ENCODE data around the gene JMJD1C.
"Not testable (repeated sequence)": the region's sequence is repeated elsewhere in the genome, so short reads cannot be mapped to it uniquely, and the experiment has no call there.

Gene JMJD1C

GRCh38 chr10:63240807-63241206 is 225.0 kb downstream of the JMJD1C start:
- H3K4me1 ChIP-seq (ENCODE audit: control insufficient read depth, insufficient read depth, low read length) = peaks cover 20% of the 10 kb centered on the region

GRCh38 chr10:63238501-63238900 is 227.3 kb downstream of the JMJD1C start:
- peaks cover 15% of the 10 kb centered on the region for H3K4me1 ChIP-seq (ENCODE audit: control insufficient read depth, insufficient read depth, low read length)
- H3K27ac ChIP-seq (ENCODE audit: low read depth, low read length) = no peak overlapping the region
- H3K9ac ChIP-seq (ENCODE audit: low read depth, low read length) = no peak overlapping the region
- no peaks in the 10 kb centered on the region for H3K9me3 ChIP-seq (ENCODE audit: control insufficient read depth, insufficient read depth, low read length)
- H3K27me3 ChIP-seq (ENCODE audit: control insufficient read depth, insufficient read depth, low read length) = no peaks in the 10 kb centered on the region
- no peak overlapping the region for H3K4me3 ChIP-seq (ENCODE audit: low read depth, low read length)
- peaks cover 22% of the 10 kb centered on the region for H3K36me3 ChIP-seq (ENCODE audit: control insufficient read depth, insufficient read depth, low read length)

More at GRCh38 chr10:63240807-63241206, 225.0 kb downstream of the JMJD1C start:
- H3K27ac ChIP-seq (ENCODE audit: low read depth, low read length) = no peak overlapping the region
- no peak overlapping the region for H3K9ac ChIP-seq (ENCODE audit: low read depth, low read length)
- H3K4me3 ChIP-seq (ENCODE audit: low read depth, low read length) = no peak overlapping the region
- H3K9me3 ChIP-seq (ENCODE audit: control insufficient read depth, insufficient read depth, low read length) = no peaks in the 10 kb centered on the region
- H3K27me3 ChIP-seq (ENCODE audit: control insufficient read depth, insufficient read depth, low read length) = no peaks in the 10 kb centered on the region
- peaks cover 14% of the 10 kb centered on the region for H3K36me3 ChIP-seq (ENCODE audit: control insufficient read depth, insufficient read depth, low read length)

GRCh38 chr10:63237396-63237795 is 228.4 kb downstream of the JMJD1C start:
- Histone ChIP-seq H3K4me3 (ENCODE audit: low read depth, low read length) (no peak overlapping the region), H3K9me3 (ENCODE audit: control insufficient read depth, insufficient read depth, low read length) (no peaks in the 10 kb centered on the region), H3K4me1 (ENCODE audit: control insufficient read depth, insufficient read depth, low read length) (peaks cover 15% of the 10 kb centered on the region), H3K27me3 (ENCODE audit: control insufficient read depth, insufficient read depth, low read length) (no peaks in the 10 kb centered on the region), H3K27ac (ENCODE audit: low read depth, low read length) (no peak overlapping the region), H3K9ac (ENCODE audit: low read depth, low read length) (no peak overlapping the region), H3K36me3 (ENCODE audit: control insufficient read depth, insufficient read depth, low read length) (peaks cover 26% of the 10 kb centered on the region)

- H3K27ac ChIP-seq (ENCODE audit: low read depth, low read length) = no peak overlapping the region
- no peak overlapping the region for H3K4me3 ChIP-seq (ENCODE audit: low read depth, low read length)
- H3K4me1 ChIP-seq (ENCODE audit: control insufficient read depth, insufficient read depth, low read length) = peaks cover 6% of the 10 kb centered on the region
- H3K27me3 ChIP-seq (ENCODE audit: control insufficient read depth, insufficient read depth, low read length) = no peaks in the 10 kb centered on the region
- H3K36me3 ChIP-seq (ENCODE audit: control insufficient read depth, insufficient read depth, low read length) = peaks cover 29% of the 10 kb centered on the region
- H3K9me3 ChIP-seq (ENCODE audit: control insufficient read depth, insufficient read depth, low read length) = no peaks in the 10 kb centered on the region
- no peak overlapping the region for H3K9ac ChIP-seq (ENCODE audit: low read depth, low read length)
Measured at GRCh38 chr10:63236113-63236935, 229.5 kb downstream of the JMJD1C start.

GRCh38 chr10:63235136-63235535 is 230.6 kb downstream of the JMJD1C start:
- H3K9me3 ChIP-seq (ENCODE audit: control insufficient read depth, insufficient read depth, low read length); H3K4me1 ChIP-seq (ENCODE audit: control insufficient read depth, insufficient read depth, low read length); H3K4me3 ChIP-seq (ENCODE audit: low read depth, low read length); H3K9ac ChIP-seq (ENCODE audit: low read depth, low read length); H3K27ac ChIP-seq (ENCODE audit: low read depth, low read length); H3K27me3 ChIP-seq (ENCODE audit: control insufficient read depth, insufficient read depth, low read length): not testable (repeated sequence)
- peaks cover 30% of the 10 kb centered on the region for H3K36me3 ChIP-seq (ENCODE audit: control insufficient read depth, insufficient read depth, low read length)

GRCh38 chr10:63229161-63229560 is 236.6 kb downstream of the JMJD1C start:
- Histone ChIP-seq H3K4me1 (ENCODE audit: control insufficient read depth, insufficient read depth, low read length) (no peaks in the 10 kb centered on the region), H3K27me3 (ENCODE audit: control insufficient read depth, insufficient read depth, low read length) (no peaks in the 10 kb centered on the region), H3K9ac (ENCODE audit: low read depth, low read length) (no peak overlapping the region), H3K9me3 (ENCODE audit: control insufficient read depth, insufficient read depth, low read length) (no peaks in the 10 kb centered on the region), H3K4me3 (ENCODE audit: low read depth, low read length) (no peak overlapping the region), H3K27ac (ENCODE audit: low read depth, low read length) (no peak overlapping the region), H3K36me3 (ENCODE audit: control insufficient read depth, insufficient read depth, low read length) (peaks cover 14% of the 10 kb centered on the region)

- no peaks in the 10 kb centered on the region for H3K4me1 ChIP-seq (ENCODE audit: control insufficient read depth, insufficient read depth, low read length)
Measured at GRCh38 chr10:63228237-63228636, 237.5 kb downstream of the JMJD1C start.

GRCh38 chr10:63227207-63227895 is 238.4 kb downstream of the JMJD1C start:
- no peak overlapping the region for H3K4me3 ChIP-seq (ENCODE audit: low read depth, low read length)
- H3K27ac ChIP-seq (ENCODE audit: low read depth, low read length) = no peak overlapping the region
- no peak overlapping the region for H3K9ac ChIP-seq (ENCODE audit: low read depth, low read length)
- H3K36me3 ChIP-seq (ENCODE audit: control insufficient read depth, insufficient read depth, low read length) = peaks cover 12% of the 10 kb centered on the region
- H3K4me1 ChIP-seq (ENCODE audit: control insufficient read depth, insufficient read depth, low read length) = no peaks in the 10 kb centered on the region
- no peaks in the 10 kb centered on the region for H3K27me3 ChIP-seq (ENCODE audit: control insufficient read depth, insufficient read depth, low read length)
- H3K9me3 ChIP-seq (ENCODE audit: control insufficient read depth, insufficient read depth, low read length) = no peaks in the 10 kb centered on the region

More at GRCh38 chr10:63228237-63228636, 237.5 kb downstream of the JMJD1C start:
- Histone ChIP-seq H3K27ac (ENCODE audit: low read depth, low read length) (no peak overlapping the region), H3K9ac (ENCODE audit: low read depth, low read length) (no peak overlapping the region), H3K36me3 (ENCODE audit: control insufficient read depth, insufficient read depth, low read length) (peaks cover 16% of the 10 kb centered on the region), H3K9me3 (ENCODE audit: control insufficient read depth, insufficient read depth, low read length) (no peaks in the 10 kb centered on the region), H3K27me3 (ENCODE audit: control insufficient read depth, insufficient read depth, low read length) (no peaks in the 10 kb centered on the region), H3K4me3 (ENCODE audit: low read depth, low read length) (no peak overlapping the region)

- Histone ChIP-seq H3K36me3 (ENCODE audit: control insufficient read depth, insufficient read depth, low read length) (peaks cover 18% of the 10 kb centered on the region), H3K9me3 (ENCODE audit: control insufficient read depth, insufficient read depth, low read length) (no peaks in the 10 kb centered on the region), H3K9ac (ENCODE audit: low read depth, low read length) (no peak overlapping the region), H3K27ac (ENCODE audit: low read depth, low read length) (no peak overlapping the region), H3K4me3 (ENCODE audit: low read depth, low read length) (no peak overlapping the region), H3K4me1 (ENCODE audit: control insufficient read depth, insufficient read depth, low read length) (peaks cover 14% of the 10 kb centered on the region), H3K27me3 (ENCODE audit: control insufficient read depth, insufficient read depth, low read length) (no peaks in the 10 kb centered on the region)
Measured at GRCh38 chr10:63224241-63224640, 241.5 kb downstream of the JMJD1C start.

GRCh38 chr10:63221950-63222349 is 243.8 kb downstream of the JMJD1C start:
- Histone ChIP-seq H3K36me3 (ENCODE audit: control insufficient read depth, insufficient read depth, low read length) (peaks cover 22% of the 10 kb centered on the region), H3K27me3 (ENCODE audit: control insufficient read depth, insufficient read depth, low read length) (no peaks in the 10 kb centered on the region), H3K27ac (ENCODE audit: low read depth, low read length) (no peak overlapping the region), H3K9me3 (ENCODE audit: control insufficient read depth, insufficient read depth, low read length) (no peaks in the 10 kb centered on the region), H3K4me3 (ENCODE audit: low read depth, low read length) (no peak overlapping the region), H3K9ac (ENCODE audit: low read depth, low read length) (no peak overlapping the region), H3K4me1 (ENCODE audit: control insufficient read depth, insufficient read depth, low read length) (peaks cover 23% of the 10 kb centered on the region)

GRCh38 chr10:63219749-63220148 is 246.0 kb downstream of the JMJD1C start:
- peaks cover 23% of the 10 kb centered on the region for H3K4me1 ChIP-seq (ENCODE audit: control insufficient read depth, insufficient read depth, low read length)

More at GRCh38 chr10:63219749-63220148, 246.0 kb downstream of the JMJD1C start:
- H3K27ac ChIP-seq (ENCODE audit: low read depth, low read length) = no peak overlapping the region
- H3K36me3 ChIP-seq (ENCODE audit: control insufficient read depth, insufficient read depth, low read length) = peaks cover 43% of the 10 kb centered on the region
- H3K9me3 ChIP-seq (ENCODE audit: control insufficient read depth, insufficient read depth, low read length) = no peaks in the 10 kb centered on the region
- H3K9ac ChIP-seq (ENCODE audit: low read depth, low read length) = no peak overlapping the region
- H3K27me3 ChIP-seq (ENCODE audit: control insufficient read depth, insufficient read depth, low read length) = no peaks in the 10 kb centered on the region
- no peak overlapping the region for H3K4me3 ChIP-seq (ENCODE audit: low read depth, low read length)

Data from HUES48 (cell line).